ENCODE data around the gene AK6. TPM values are rescaled to one million over a fixed set of nuclear protein-coding genes. Genes with fewer than 3 reads are reported as not detected.
A peak's percentile ranks its signal among the peaks of the same experiment; 100 is the strongest.

The AK6 gene
- total RNA-seq, 1 donor = 19.9 TPM

GRCh38 chr5:69415584-69415958 is 46.3 kb upstream of the AK6 start:
- no peaks in the 10 kb centered on the region for H3K27me3 ChIP-seq (ENCODE audit: insufficient read depth, low read length)
- H3K9me3 ChIP-seq (ENCODE audit: low read depth, low read length) = no peaks in the 10 kb centered on the region
- H3K79me2 ChIP-seq (ENCODE audit: insufficient read depth, low read length) = no peaks in the 10 kb centered on the region
- H2AFZ ChIP-seq (ENCODE audit: low read length) = peak overlapping the region; percentile 67
- no peak for DNase-seq (ENCODE audit: insufficient read length, low spot score, missing footprints)
- no peaks in the 10 kb centered on the region for H4K20me1 ChIP-seq (ENCODE audit: insufficient read depth, low read length)
- H3K36me3 ChIP-seq (ENCODE audit: insufficient read depth, low read length) = peaks cover 12% of the 10 kb centered on the region
- no peaks in the 10 kb centered on the region for H3K4me1 ChIP-seq (ENCODE audit: insufficient read depth, low read length)
- TF ChIP-seq CTCF (IDR thresholded peaks at IDR 0.05; ENCODE audit: extremely low read depth, low read depth, low read length) = no peak
- no peak overlapping the region for H3K27ac ChIP-seq (ENCODE audit: low read depth, low read length)
- H3K4me2 ChIP-seq (ENCODE audit: insufficient read depth, low read length) = peak overlapping the region; percentile 75
- peak overlapping the region; percentile 75 for H3K4me3 ChIP-seq (ENCODE audit: insufficient read depth, low read length)

DNA sequence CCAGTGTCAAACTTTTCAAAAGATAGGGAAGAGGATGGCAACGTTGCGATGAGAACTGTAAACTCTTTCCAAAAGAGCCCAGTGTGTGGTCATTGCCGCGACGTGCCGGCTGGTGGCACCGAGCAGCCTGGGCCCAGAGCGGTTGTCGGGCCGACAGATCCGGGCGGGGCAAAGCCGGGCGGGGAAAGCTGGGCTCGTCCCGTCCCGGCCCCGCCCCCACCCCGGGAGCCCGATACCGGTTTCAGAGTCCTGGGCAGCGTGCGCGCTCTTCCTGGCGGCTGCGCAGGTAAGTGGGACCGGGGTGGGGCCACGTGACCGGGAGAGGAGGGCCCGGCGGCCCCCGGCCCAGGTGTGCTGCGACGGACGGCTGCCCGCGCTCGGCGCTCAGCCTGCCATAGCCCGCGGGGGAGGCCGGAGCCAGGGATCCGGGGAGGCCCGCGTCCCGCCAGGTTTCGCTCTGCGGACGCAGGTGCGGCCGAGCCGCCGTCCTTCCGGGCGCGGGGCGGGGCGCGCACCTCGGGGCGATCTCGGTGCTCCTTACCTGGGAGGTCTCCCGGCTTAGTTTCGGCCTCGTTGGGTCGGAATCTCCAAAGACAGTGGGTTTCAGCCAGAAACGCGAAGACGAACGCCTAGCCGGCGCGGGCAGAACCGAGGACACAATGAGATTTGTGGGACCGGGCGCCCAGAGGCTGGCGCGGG is 45.7 kb upstream of the AK6 start, which contains the start of gene MARVELD2:
Gene MARVELD2, plus strand, starts transcription at position 232 of the 699 bp plus-strand sequence. CDS start 4,270 bp downstream, outside the sequence.
- Histone ChIP-seq H3K79me2 (ENCODE audit: insufficient read depth, low read length) (no peaks in the 10 kb centered on the region), H3K4me1 (ENCODE audit: insufficient read depth, low read length) (no peaks in the 10 kb centered on the region), H4K20me1 (ENCODE audit: insufficient read depth, low read length) (no peaks in the 10 kb centered on the region), H3K36me3 (ENCODE audit: insufficient read depth, low read length) (peaks cover 12% of the 10 kb centered on the region), H3K9me3 (ENCODE audit: low read depth, low read length) (no peaks in the 10 kb centered on the region), H2AFZ (ENCODE audit: low read length) (peak within 1 kb of the TSS; percentile 67), H3K27ac (ENCODE audit: low read depth, low read length) (no peak within 1 kb of the TSS), H3K4me3 (ENCODE audit: insufficient read depth, low read length) (peak within 1 kb of the TSS; percentile 75), H3K27me3 (ENCODE audit: insufficient read depth, low read length) (no peaks in the 10 kb centered on the region), H3K4me2 (ENCODE audit: insufficient read depth, low read length) (peak within 1 kb of the TSS; percentile 75)
- peak; percentile 94 for DNase-seq (ENCODE audit: insufficient read length, low spot score, missing footprints)
- TF ChIP-seq CTCF (IDR thresholded peaks at IDR 0.05; ENCODE audit: extremely low read depth, low read depth, low read length) = peak; percentile 31

- no peak overlapping the region for H3K4me2 ChIP-seq (ENCODE audit: insufficient read depth, low read length)
- H3K36me3 ChIP-seq (ENCODE audit: insufficient read depth, low read length) = peaks cover 14% of the 10 kb centered on the region
- H3K27ac ChIP-seq (ENCODE audit: low read depth, low read length) = no peak overlapping the region
- H4K20me1 ChIP-seq (ENCODE audit: insufficient read depth, low read length) = no peaks in the 10 kb centered on the region
- TF ChIP-seq CTCF (IDR thresholded peaks at IDR 0.05; ENCODE audit: extremely low read depth, low read depth, low read length) = no peak
- H3K79me2 ChIP-seq (ENCODE audit: insufficient read depth, low read length) = no peaks in the 10 kb centered on the region
- no peak for DNase-seq (ENCODE audit: insufficient read length, low spot score, missing footprints)
- H3K9me3 ChIP-seq (ENCODE audit: low read depth, low read length) = no peaks in the 10 kb centered on the region
- H3K4me3 ChIP-seq (ENCODE audit: insufficient read depth, low read length) = no peak overlapping the region
- no peak overlapping the region for H2AFZ ChIP-seq (ENCODE audit: low read length)
- H3K4me1 ChIP-seq (ENCODE audit: insufficient read depth, low read length) = no peaks in the 10 kb centered on the region
- H3K27me3 ChIP-seq (ENCODE audit: insufficient read depth, low read length) = no peaks in the 10 kb centered on the region
Observed at GRCh38 chr5:69404659-69405330, 35.5 kb upstream of the AK6 start.

DNA sequence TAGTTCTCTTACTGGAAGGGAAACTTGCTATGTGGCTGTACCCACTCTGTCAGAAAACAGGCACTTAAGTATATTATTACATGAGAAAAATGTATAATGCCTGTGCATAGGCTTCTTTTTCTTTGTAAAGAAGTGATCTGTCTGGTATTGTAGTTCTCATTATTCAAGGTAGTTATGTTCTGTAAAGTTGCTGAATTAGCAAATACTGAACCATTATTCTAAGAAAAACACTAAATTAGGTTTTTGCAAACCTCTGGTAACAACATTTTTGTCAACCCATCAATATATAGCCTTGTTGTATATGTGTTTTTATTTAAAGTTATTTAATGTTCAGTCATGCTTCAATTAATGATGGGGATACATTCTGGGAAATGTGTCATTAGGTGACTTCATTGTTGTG is 9.1 kb upstream of the AK6 start:
- no peak for TF ChIP-seq CTCF (IDR thresholded peaks at IDR 0.05; ENCODE audit: extremely low read depth, low read depth, low read length)
- no peaks in the 10 kb centered on the region for H3K9me3 ChIP-seq (ENCODE audit: low read depth, low read length)
- DNase-seq (ENCODE audit: insufficient read length, low spot score, missing footprints) = no peak
- peaks cover 49% of the 10 kb centered on the region for H3K36me3 ChIP-seq (ENCODE audit: insufficient read depth, low read length)
- H3K27me3 ChIP-seq (ENCODE audit: insufficient read depth, low read length) = no peaks in the 10 kb centered on the region
- no peak overlapping the region for H2AFZ ChIP-seq (ENCODE audit: low read length)
- no peaks in the 10 kb centered on the region for H3K4me1 ChIP-seq (ENCODE audit: insufficient read depth, low read length)
- H3K4me3 ChIP-seq (ENCODE audit: insufficient read depth, low read length) = no peak overlapping the region
- no peak overlapping the region for H3K27ac ChIP-seq (ENCODE audit: low read depth, low read length)
- H3K4me2 ChIP-seq (ENCODE audit: insufficient read depth, low read length) = no peak overlapping the region
- no peaks in the 10 kb centered on the region for H4K20me1 ChIP-seq (ENCODE audit: insufficient read depth, low read length)
- no peaks in the 10 kb centered on the region for H3K79me2 ChIP-seq (ENCODE audit: insufficient read depth, low read length)
